MG63 (cell line): ENCODE measurements around the gene CEP85. TPM values are rescaled to one million over a fixed set of nuclear protein-coding genes. Genes with fewer than 3 reads are reported as not detected.

Experiments used
- DNase-seq: peaks from one replicate; pipeline ENCODE4 v3.0.0-alpha.2; 2020
- H3K27me3 ChIP-seq: fragments of 250-450 bp; sonication (Bioruptor Pico); 2 replicates; pipeline ENCODE4 v1.5.1; 2020; ENCODE audit warnings: mild to moderate bottlenecking, moderate library complexity
- H3K36me3 ChIP-seq: fragments of 250-450 bp; sonication (Bioruptor Pico); 2 replicates; pipeline ENCODE4 v1.5.1; 2020; ENCODE audit warnings: mild to moderate bottlenecking, moderate library complexity
- H3K4me3 ChIP-seq: fragments of 250-450 bp; sonication (Bioruptor Pico); 2 replicates; pipeline ENCODE4 v1.5.1; 2020; ENCODE audit warnings: mild to moderate bottlenecking, moderate library complexity
- H3K9me3 ChIP-seq: fragments of 250-450 bp; sonication (Bioruptor Pico); 2 replicates; pipeline ENCODE4 v1.5.1; 2020; ENCODE audit warnings: mild to moderate bottlenecking, moderate library complexity
- total RNA-seq: library from RNA; depleted of rRNA; stranded (reverse); fragments of >200 nt; shearing (Covaris generic); gene quantifications from 2 replicates; pipeline ENCODE4 v1.2.3, GENCODE V29; 2014; ENCODE audit warnings: low replicate concordance

The CEP85 gene
- total RNA-seq, 1 experiment from 2014 or later: 13.9 TPM

DNA sequence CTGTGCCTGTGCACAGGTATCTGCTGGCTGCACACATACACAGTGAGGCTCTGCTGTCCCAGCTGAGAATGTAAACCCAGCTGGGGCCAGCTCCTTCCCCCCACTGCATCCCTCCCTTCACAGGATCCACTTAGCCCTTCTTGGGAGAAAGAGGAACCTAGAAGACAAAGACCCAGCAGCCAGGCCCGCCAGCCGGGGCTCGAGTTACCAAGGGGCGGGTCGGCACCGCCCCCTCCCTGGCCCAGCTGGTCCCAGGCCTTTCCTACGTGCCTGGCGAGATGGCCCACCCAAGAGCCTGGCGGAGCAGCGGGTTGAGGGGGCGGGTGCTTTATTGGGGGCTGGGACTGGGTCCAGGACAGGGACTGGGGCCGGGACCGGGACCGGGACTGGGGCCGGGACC, 48.0 kb downstream of the CEP85 start:
- DNase-seq: no peak
- peaks cover 32% of the 10 kb centered on the region for H3K36me3 ChIP-seq
- H3K27me3 ChIP-seq: no peaks in the 10 kb centered on the region
- no peaks in the 10 kb centered on the region for H3K9me3 ChIP-seq
- no peak overlapping the region for H3K4me3 ChIP-seq

DNA sequence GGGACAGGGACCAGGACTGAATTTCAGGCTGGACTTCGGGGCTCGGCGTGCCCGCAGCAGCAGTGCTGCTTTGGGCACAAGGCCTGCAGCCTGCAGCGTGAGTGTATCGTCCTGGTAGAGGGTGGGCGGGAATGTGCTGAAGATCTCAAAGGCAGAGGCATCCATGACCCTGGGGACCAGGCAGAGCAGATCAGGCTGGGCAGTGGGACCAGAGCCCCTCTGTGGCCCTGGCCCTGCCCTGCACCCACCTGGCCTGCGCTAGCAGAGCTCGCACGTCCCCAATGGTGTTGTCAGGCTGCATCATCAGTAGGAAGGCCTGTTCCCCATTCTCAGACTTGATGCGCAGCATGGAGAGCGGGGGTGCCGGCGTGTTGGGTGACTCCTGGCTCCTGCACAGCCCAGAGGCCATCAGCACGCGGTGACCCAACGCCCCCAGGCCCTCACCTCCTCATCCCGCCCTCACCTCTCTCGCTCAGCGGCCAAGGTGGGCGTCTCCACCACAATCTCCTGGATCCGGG, 48.5 kb downstream of the CEP85 start:
- DNase-seq: no peak
- H3K27me3 ChIP-seq: no peaks in the 10 kb centered on the region
- H3K36me3 ChIP-seq: peaks cover 27% of the 10 kb centered on the region
- H3K4me3 ChIP-seq: no peak overlapping the region
- no peaks in the 10 kb centered on the region for H3K9me3 ChIP-seq

DNA sequence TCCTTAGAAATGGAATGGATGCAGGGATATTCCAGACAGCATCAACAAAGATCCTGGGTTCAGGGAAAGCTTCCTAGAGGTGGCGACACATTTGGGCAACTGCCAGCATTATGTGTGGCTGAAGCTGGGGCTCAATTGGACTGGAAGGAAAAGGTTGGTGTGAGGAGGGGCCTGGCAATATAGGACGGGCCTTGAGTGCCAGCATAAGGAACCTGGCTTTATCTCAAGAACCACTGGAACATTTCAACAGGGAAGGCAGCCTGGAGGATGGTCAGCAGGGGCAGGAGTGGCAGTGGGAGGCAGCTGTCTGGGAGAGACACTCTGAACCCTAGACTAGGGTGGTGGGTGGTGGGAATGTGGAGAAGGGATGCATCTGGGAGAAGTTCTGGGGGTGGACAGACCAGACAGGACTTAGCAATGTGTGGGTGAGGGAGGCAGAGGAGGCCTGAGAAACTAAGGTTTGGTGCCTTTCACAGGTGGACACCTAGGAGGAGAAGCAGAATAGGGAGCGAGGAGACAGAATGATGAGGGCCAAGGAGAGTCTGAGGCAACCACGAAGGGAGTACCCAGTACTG, 49.4 kb downstream of the CEP85 start:
- peaks cover 21% of the 10 kb centered on the region for H3K36me3 ChIP-seq
- H3K9me3 ChIP-seq: no peaks in the 10 kb centered on the region
- no peak overlapping the region for H3K4me3 ChIP-seq
- DNase-seq: no peak
- no peaks in the 10 kb centered on the region for H3K27me3 ChIP-seq

DNA sequence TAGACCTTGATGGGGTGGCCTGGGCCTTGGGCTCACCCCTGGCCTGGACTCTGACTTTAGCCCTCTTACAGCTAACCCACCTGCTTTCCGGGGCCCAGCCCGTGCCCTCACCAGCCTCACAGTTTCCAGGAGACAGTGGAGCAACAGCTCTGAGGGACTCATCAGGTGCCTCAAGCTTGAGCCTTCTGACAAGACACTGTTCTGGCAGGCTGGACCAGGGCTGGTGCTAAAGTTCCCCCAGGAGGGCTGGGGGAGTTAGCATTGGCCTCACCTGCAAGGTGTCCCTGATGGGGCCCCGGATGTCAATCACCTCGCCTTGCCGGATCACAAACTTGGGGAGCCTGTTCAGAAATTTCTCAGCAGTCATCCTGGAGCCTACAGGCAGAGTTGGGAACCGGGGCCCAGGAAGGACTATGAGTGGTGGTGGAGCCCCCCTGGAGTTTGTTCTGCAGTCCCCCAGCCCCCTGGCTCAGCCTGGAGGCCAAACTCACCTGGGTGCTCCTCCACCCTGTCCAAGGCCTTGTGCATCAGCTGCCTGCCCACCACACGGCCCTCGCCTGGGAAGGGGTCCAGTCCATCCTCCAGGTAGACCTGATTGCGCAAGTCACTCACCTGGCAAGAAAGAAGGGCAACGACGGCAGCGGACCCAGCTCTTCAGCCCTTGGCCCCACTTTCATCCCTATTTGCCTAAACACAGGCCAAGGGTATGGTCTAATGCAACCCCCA, 50.0 kb downstream of the CEP85 start:
- no peaks in the 10 kb centered on the region for H3K9me3 ChIP-seq
- H3K36me3 ChIP-seq: peaks cover 21% of the 10 kb centered on the region
- DNase-seq: no peak
- H3K27me3 ChIP-seq: no peaks in the 10 kb centered on the region
- no peak overlapping the region for H3K4me3 ChIP-seq

DNA sequence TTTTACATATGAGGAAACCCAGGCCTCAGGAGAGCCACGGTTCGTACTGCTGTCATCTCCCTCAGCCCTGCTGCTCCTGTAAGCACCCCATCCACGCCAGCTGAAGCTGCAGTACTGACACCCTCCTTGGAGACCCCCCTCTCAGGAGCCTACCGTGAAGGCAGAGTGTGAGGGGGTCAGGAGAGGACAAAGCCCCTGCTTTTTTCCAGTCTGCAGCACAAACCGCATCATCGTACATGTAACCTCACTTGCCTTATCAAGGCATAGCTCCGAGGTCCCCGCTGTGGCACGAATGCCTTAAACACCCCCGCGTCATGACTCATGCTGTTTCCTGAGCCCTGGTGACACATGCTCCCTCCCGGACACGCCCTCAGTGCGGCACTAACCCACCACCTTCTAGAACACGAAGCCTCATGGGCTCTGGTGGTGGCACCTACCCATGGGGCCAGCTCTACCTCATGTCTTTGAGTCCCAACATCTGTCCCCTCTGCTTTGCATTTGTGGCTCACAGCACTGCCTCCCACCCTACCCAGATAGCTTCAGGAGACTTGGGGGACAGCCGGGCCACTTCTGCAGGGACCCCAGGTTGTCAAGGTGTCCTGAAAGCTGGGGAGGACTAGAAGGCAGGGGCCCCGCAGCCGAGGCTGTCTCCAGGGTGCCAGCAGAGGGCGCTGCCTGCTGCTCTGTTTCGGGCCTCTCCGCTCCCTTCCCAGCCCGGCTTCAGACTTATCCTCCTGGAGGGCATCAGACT, 50.8 kb downstream of the CEP85 start:
- no peaks in the 10 kb centered on the region for H3K9me3 ChIP-seq
- DNase-seq: peak; percentile 90
- H3K4me3 ChIP-seq: no peak overlapping the region
- H3K36me3 ChIP-seq: peaks cover 18% of the 10 kb centered on the region
- H3K27me3 ChIP-seq: no peaks in the 10 kb centered on the region

DNA sequence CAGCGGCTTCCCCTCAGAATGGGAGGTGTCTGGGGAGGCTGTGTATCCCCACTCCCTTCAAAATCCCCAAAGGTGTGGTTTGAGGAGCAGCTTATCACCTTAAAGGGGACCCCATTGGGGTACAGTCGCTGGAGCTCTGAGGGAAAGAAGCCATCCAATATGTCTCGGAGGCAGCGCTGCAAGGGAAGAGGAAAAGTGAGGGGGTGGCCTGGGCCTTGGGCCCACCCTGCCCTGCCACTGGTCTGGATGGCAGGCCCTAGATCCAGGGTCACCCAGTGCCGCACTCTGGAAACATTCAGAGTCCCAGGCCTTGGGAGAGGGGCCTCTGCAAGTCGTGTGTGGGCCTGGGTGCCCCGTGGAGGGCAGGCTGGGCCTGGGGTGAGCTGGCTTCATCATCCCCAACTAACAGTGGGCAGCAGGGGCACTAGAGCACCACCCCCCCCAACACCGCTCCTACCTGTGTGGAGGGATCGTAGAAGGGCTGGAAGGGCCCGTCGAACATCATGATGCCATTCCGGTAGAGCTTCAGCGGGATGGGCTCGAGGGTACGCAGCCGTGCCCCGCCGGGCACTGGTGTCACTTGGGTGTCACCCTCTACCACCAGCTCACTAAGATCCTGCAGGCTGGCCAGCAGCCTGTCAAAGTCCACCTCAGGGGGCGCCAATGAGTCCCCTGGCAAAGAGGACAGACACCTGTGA, 51.5 kb downstream of the CEP85 start:
- DNase-seq: no peak
- H3K9me3 ChIP-seq: no peaks in the 10 kb centered on the region
- no peak overlapping the region for H3K4me3 ChIP-seq
- no peaks in the 10 kb centered on the region for H3K27me3 ChIP-seq
- peaks cover 16% of the 10 kb centered on the region for H3K36me3 ChIP-seq

DNA sequence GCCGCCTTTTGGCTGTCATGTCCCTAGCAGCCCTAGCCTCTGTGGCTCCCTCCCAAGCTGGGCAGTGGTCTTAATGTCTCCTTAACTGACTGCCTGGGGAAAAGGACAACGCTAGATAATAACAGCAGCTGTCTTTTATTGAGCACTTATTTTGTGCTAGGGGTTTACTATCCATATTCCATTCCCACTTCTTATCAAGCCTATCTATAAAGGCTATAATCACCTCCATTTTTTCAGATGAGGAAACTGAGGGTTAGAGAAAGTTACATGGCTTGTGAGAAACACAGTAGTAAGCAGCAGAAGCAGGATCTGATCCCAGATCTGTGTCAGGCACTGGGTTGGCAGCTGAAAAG, 52.0 kb downstream of the CEP85 start:
- no peak for DNase-seq
- Histone ChIP-seq H3K36me3 (peaks cover 13% of the 10 kb centered on the region), H3K9me3 (no peaks in the 10 kb centered on the region)

DNA sequence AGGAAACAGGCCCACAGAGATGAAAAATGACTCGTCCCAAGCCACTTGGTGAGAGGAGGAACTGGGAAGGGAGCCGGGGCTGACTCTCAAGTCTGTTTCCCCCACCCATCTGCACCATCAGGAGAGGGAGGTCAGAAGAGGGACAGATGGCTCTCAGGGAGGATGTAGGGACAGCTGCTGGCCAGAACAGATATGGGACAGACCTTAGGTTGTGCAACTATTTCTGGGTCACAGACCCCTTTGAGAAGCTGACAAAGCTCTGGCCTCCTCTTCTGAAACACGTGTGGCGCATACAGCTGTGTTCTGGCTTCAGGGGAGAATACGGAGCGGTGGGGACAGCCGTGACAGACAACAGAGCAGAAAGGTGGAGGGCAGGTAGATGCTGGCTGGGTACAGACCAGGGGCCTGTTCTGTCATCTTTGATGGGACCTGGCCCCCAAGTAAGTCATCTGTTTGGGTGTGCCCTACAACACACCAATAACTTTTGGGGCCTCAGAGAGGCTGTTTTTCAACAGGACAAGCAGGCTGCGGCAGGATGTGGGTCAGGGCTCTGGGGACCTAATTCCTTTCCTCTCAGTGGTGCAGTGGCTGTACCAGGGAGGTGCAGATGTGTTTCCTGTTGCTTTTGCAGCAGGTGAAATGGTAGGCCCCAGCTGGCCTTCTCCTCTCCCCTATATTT, 53.2 kb downstream of the CEP85 start:
- DNase-seq: no peak
- Histone ChIP-seq H3K4me3 (no peak overlapping the region), H3K36me3 (peaks cover 3% of the 10 kb centered on the region; the same call in 1 of the 2 replicates), H3K9me3 (no peaks in the 10 kb centered on the region), H3K27me3 (no peaks in the 10 kb centered on the region)

More for the DNA sequence above, 52.0 kb downstream of the CEP85 start:
- no peak overlapping the region for H3K4me3 ChIP-seq
- no peaks in the 10 kb centered on the region for H3K27me3 ChIP-seq

DNA sequence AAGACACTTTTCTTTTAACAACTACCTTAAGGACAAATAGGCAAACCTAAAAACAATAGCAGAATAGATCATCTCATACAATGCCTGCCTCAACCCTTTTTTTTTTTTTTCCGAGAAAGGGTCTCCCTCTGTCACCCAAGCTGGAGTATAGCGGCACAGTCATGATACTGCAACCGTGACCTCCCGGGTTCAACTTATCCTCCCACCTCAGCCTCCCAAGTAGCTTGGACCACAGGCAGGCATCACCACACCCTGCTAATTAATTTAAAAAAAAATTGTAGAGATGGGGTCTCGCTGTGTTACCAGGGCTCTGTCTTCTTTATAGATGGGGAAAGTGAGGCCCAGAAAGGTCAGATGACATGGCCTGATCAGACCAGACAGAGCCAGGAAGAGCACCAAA, 53.8 kb downstream of the CEP85 start:
- Histone ChIP-seq H3K9me3 (no peaks in the 10 kb centered on the region), H3K27me3 (no peaks in the 10 kb centered on the region), H3K4me3 (no peak overlapping the region), H3K36me3 (peaks cover under 1% of the 10 kb centered on the region; the same call in 1 of the 2 replicates)
- DNase-seq: no peak

DNA sequence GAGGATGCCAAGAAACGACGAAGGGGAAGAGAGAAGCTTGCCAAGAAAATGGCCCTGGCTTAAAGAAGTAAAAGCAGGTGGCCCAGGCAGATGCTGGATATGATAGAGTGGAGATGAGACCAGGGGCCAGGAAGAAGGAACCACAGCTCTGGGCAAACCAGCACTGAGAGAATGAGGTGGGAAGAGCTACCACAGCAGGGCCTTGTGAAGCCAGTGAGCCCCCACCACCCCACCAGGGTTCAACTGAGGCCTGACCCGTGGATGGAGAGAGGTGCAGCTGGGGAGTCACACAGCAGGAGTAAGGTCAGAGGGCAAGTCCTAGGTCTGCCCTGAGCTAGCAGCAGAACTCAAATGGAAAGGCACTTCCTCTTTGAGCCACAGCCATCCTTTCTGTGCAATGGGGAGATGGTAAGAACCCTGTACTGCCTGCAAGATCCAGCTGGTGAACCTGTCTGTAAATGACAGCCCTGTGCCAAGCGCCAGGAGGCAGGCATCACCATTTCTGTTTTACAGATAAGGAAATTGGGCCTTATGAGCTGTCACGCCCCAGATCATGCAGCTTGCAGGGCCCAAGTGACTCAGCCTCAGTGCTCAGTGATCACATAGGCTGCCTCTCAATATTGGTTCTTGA, 54.4 kb downstream of the CEP85 start:
- no peak for DNase-seq
- H3K4me3 ChIP-seq: no peak overlapping the region
- no peaks in the 10 kb centered on the region for H3K27me3 ChIP-seq
- no peaks in the 10 kb centered on the region; the same call in 1 of the 2 replicates for H3K36me3 ChIP-seq
- H3K9me3 ChIP-seq: no peaks in the 10 kb centered on the region

DNA sequence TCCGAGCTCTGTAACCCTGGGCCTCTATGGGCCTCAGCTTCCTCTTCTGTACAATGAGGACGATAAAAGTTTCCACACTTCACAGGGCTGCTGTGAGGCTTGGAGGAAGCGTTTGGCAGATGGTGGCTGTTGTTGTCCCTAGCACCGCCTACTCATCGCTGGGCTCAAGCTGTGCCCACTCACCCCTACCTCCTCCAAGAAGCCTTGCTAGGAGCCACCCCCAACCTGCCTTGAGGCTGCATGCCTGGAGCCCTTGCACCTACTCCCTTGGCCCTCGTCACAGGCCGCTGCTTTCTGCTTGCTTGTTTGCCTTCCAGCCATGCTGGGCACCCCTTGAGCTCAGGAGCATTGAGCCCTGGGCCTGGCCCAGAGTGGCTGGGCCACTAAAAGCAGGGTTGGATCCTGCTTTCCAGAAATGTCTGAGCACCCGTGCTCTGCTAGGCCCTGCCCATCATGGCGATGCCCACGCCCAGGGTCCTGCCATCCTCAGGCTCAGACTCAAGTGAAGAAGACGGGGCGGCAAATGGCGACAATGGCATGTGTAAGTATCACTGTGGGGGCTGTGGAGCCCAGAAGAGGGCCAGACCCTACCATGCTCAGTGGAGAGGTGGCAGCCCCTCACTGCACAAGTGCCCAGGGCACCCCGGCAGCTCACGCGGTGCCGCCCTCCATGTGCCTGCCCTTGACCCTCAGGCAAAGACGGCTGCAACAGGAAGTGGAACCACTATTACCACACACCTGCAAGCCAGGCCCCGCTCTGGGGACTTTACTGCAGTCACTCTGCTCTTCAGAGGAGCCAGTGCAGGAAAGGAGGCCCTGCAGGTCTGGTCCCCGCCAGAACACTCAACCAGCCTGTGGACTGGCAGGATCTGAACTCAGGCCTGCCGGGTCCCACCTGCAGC, 55.4 kb downstream of the CEP85 start:
- H3K27me3 ChIP-seq: no peaks in the 10 kb centered on the region
- H3K36me3 ChIP-seq: no peaks in the 10 kb centered on the region; the same call in 1 of the 2 replicates
- DNase-seq: no peak
- H3K4me3 ChIP-seq: no peak overlapping the region
- no peaks in the 10 kb centered on the region for H3K9me3 ChIP-seq

GRCh38 chr1:26290122-26290881, 56.3 kb downstream of the CEP85 start:
- Histone ChIP-seq H3K36me3 (no peaks in the 10 kb centered on the region), H3K9me3 (no peaks in the 10 kb centered on the region), H3K4me3 (no peak overlapping the region), H3K27me3 (no peaks in the 10 kb centered on the region)
- no peak for DNase-seq

DNA sequence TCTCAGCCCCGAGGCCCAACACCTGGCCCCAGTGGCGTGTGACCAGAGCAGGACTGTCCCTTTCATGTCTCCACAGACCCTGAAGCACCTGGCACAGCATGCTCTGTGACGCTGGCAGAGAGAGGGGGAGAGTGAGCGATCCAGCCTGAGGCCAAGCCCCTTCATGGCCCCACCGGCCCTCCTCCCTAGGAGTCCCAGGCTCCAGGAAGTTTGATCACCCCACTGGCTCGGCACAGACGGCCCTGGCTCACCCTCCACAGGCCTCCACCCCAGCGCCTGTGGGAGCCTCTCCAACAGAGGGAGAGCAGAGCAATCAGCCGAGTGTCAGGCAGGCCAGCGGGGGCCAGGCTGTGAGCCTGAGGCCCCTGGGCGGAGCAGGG, 56.9 kb downstream of the CEP85 start:
- Histone ChIP-seq H3K27me3 (no peaks in the 10 kb centered on the region), H3K36me3 (no peaks in the 10 kb centered on the region), H3K4me3 (no peak overlapping the region), H3K9me3 (no peaks in the 10 kb centered on the region)
- no peak for DNase-seq

GRCh38 chr1:26291433-26291832, 57.4 kb downstream of the CEP85 start:
- H3K9me3 ChIP-seq: no peaks in the 10 kb centered on the region
- H3K4me3 ChIP-seq: no peak overlapping the region
- DNase-seq: no peak
- H3K36me3 ChIP-seq: no peaks in the 10 kb centered on the region
- H3K27me3 ChIP-seq: no peaks in the 10 kb centered on the region

- H3K4me3 ChIP-seq: no peak overlapping the region
- H3K9me3 ChIP-seq: no peaks in the 10 kb centered on the region
- no peaks in the 10 kb centered on the region for H3K27me3 ChIP-seq
- DNase-seq: no peak
- no peaks in the 10 kb centered on the region for H3K36me3 ChIP-seq
Measured at GRCh38 chr1:26291939-26292338, 57.9 kb downstream of the CEP85 start.
